Myocyte (in vitro differentiated cells): ENCODE measurements around the gene TMEM163. TPM values are rescaled to one million over a fixed set of nuclear protein-coding genes. Genes with fewer than 3 reads are reported as not detected.

ENCODE experiments used
- DNase-seq: peaks from one replicate; pipeline ENCODE4 v3.0.0-alpha.2; 2012; ENCODE audit warnings: low read depth
- total RNA-seq: library from RNA; depleted of rRNA; stranded (reverse); fragments of >200 nt; gene quantifications from 2 replicates; pipeline ENCODE4 v1.2.3, GENCODE V29; 2014

The TMEM163 gene
- total RNA-seq, 1 donor from 2014 or later = not detected

GRCh38 chr2:134412639-134412999 lies 306.2 kb downstream of the TMEM163 start:
- no peak for DNase-seq

GRCh38 chr2:134411828-134412638 lies 306.8 kb downstream of the TMEM163 start:
- DNase-seq = peak; percentile 91

- no peak for DNase-seq
These were observed 307.4 kb downstream of the TMEM163 start for GRCh38 chr2:134411279-134411827.

GRCh38 chr2:134410831-134411231 lies 308.0 kb downstream of the TMEM163 start:
- DNase-seq = no peak

- DNase-seq = no peak
These were observed 308.8 kb downstream of the TMEM163 start for GRCh38 chr2:134410006-134410405.

- DNase-seq = peak; percentile 28
These were observed 310.0 kb downstream of the TMEM163 start for GRCh38 chr2:134408791-134409190.

- DNase-seq = peak; percentile 50
These were observed 310.4 kb downstream of the TMEM163 start for GRCh38 chr2:134408386-134408785.

- no peak for DNase-seq
These were observed 311.5 kb downstream of the TMEM163 start for GRCh38 chr2:134407154-134407890.

GRCh38 chr2:134406736-134407135 lies 312.1 kb downstream of the TMEM163 start:
- no peak for DNase-seq

- no peak for DNase-seq
These were observed 312.5 kb downstream of the TMEM163 start for GRCh38 chr2:134406311-134406710.

Other genes with a start within 250 kb of the TMEM163 start
- gene ACMSD, start 119.6 kb upstream of the TMEM163 start, total RNA-seq = not detected in 2 replicates
- 30.7 and 39.1 TPM in 2 replicates for gene CCNT2, start 199.8 kb upstream of the TMEM163 start, total RNA-seq